Uterus (tissue), 4 donors: ENCODE measurements around the gene PLPP4. TPM values are rescaled to one million over a fixed set of nuclear protein-coding genes. Genes with fewer than 3 reads are reported as not detected.

Experiments used
- DNase-seq, 2 donors: peaks; one replicate each; pipeline ENCODE4 v3.0.0-alpha.2; 2019 to 2020
- H3K27ac ChIP-seq, 2 donors: fragments of 200-600 bp; sonication (generic); 1 replicate in 1 of 2; 2 replicates in 1 of 2; pipeline ENCODE4 v1.5.1; 2016 to 2018
- H3K27me3 ChIP-seq, 2 donors: fragments of 200-600 bp; sonication (generic); one replicate each; pipeline ENCODE4 v1.5.1; 2018 to 2019; ENCODE audit warnings: control low read depth in 1 of 2
- H3K36me3 ChIP-seq, 2 donors: fragments of 200-600 bp; sonication (generic); one replicate each; pipeline ENCODE4 v1.5.1; 2019; ENCODE audit warnings: control low read depth in 1 of 2
- H3K4me1 ChIP-seq, 2 donors: fragments of 200-600 bp; sonication (generic); one replicate each; pipeline ENCODE4 v1.5.1; 2018 to 2019; ENCODE audit warnings: control low read depth in 1 of 2
- H3K4me3 ChIP-seq, 2 donors: fragments of 200-600 bp; sonication (generic); 1 replicate in 1 of 2; 2 replicates in 1 of 2; pipeline ENCODE4 v1.5.1; 2018 to 2019; ENCODE audit warnings: mild to moderate bottlenecking in 1 of 2
- H3K9me3 ChIP-seq, 2 donors: fragments of 200-600 bp; sonication (generic); one replicate each; pipeline ENCODE4 v1.5.1; 2019; ENCODE audit warnings: control low read depth in 1 of 2
- CTCF ChIP-seq, 4 experiments: fragments of 200-600 bp in 2 of 4; fragments of 450-650 bp in 2 of 4; sonication (generic) in 2 of 4; IDR thresholded peaks; one replicate each; pipeline ENCODE4 v1.5.1; 2016 to 2019; ENCODE audit warnings: antibody characterized with exemption in 4 of 4, mild to moderate bottlenecking in 2 of 4, moderate library complexity in 1 of 4
- POLR2A ChIP-seq, 2 donors: fragments of 450-650 bp; IDR thresholded peaks; one replicate each; pipeline ENCODE4 v1.6.1; 2016; ENCODE audit warnings: antibody characterized with exemption in 2 of 2, mild to moderate bottlenecking in 1 of 2, moderate library complexity in 1 of 2
- intact Hi-C: fragments of 100-400 bp; cut with DNase I; formaldehyde crosslinking; loops from one replicate; pipeline ENCODE4 v1.15.1; 2023; ENCODE audit warnings: low total_unique reads
- total RNA-seq, 4 donors: library from RNA; depleted of rRNA in 3 of 4; stranded (reverse); fragments of >200 nt in 3 of 4; gene quantifications; one replicate each; pipeline versions ENCODE4 v1.1.0 to v1.2.4, GENCODE V29; 2014 to 2023
- donor health status: DM: yes; HTN: yes; CAD: no.

Gene PLPP4
- under 1 TPM in 1 of 4 donors, not detected in 3; 0.55 TPM for total RNA-seq

GRCh38 chr10:120456626-120457430 lies at the start of gene PLPP4:
PLPP4 (plus strand) TSS chr10:120457227; CDS start chr10:120457306, 79 bp downstream.
- peak within 1 kb of the TSS; percentile 15 to 38 for H3K4me3 ChIP-seq
- TF ChIP-seq POLR2A (IDR thresholded peaks at IDR 0.05) (no peak), CTCF (IDR thresholded peaks at IDR 0.05) (no peak)
- no peak within 1 kb of the TSS for H3K27ac ChIP-seq
- no peaks in the 10 kb centered on the region for H3K36me3 ChIP-seq
- peaks cover 0 to 11% of the 10 kb centered on the region in 2 donors for H3K27me3 ChIP-seq
- H3K9me3 ChIP-seq, result no peaks in the 10 kb centered on the region
- intact Hi-C loops, result no loop called here
- peaks cover 0 to 7% of the 10 kb centered on the region in 2 donors for H3K4me1 ChIP-seq
- DNase-seq, result peak in 1 of 2 donors; percentile 29

- TF ChIP-seq POLR2A (IDR thresholded peaks at IDR 0.05) (no peak), CTCF (IDR thresholded peaks at IDR 0.05) (no peak)
- H3K4me3 ChIP-seq, result no peak overlapping the region
- no peaks in the 10 kb centered on the region for H3K9me3 ChIP-seq
- no peaks in the 10 kb centered on the region for H3K36me3 ChIP-seq
- H3K27me3 ChIP-seq, result no peaks in the 10 kb centered on the region
- H3K27ac ChIP-seq, result no peak overlapping the region
- intact Hi-C loops, result no loop called here
- H3K4me1 ChIP-seq, result no peaks in the 10 kb centered on the region
- DNase-seq, result no peak
These were observed 47.2 kb upstream of the PLPP4 start for GRCh38 chr10:120409816-120410215.

- H3K4me1 ChIP-seq, result no peaks in the 10 kb centered on the region
- H3K9me3 ChIP-seq, result no peaks in the 10 kb centered on the region
- H3K27ac ChIP-seq, result no peak overlapping the region
- intact Hi-C loops, result no loop called here
- TF ChIP-seq POLR2A (IDR thresholded peaks at IDR 0.05) (no peak), CTCF (IDR thresholded peaks at IDR 0.05) (no peak)
- no peak for DNase-seq
- H3K27me3 ChIP-seq, result no peaks in the 10 kb centered on the region
- H3K4me3 ChIP-seq, result no peak overlapping the region
- no peaks in the 10 kb centered on the region for H3K36me3 ChIP-seq
These were observed 42.1 kb upstream of the PLPP4 start for GRCh38 chr10:120414946-120415345.

GRCh38 chr10:120415709-120416330 lies 41.2 kb upstream of the PLPP4 start:
- intact Hi-C loops, result no loop called here
- H3K36me3 ChIP-seq, result no peaks in the 10 kb centered on the region
- no peaks in the 10 kb centered on the region for H3K9me3 ChIP-seq
- no peaks in the 10 kb centered on the region for H3K27me3 ChIP-seq
- no peaks in the 10 kb centered on the region for H3K4me1 ChIP-seq
- no peak for DNase-seq
- H3K27ac ChIP-seq, result no peak overlapping the region
- H3K4me3 ChIP-seq, result no peak overlapping the region
- TF ChIP-seq CTCF (IDR thresholded peaks at IDR 0.05) (no peak), POLR2A (IDR thresholded peaks at IDR 0.05) (no peak)

GRCh38 chr10:120420421-120420820 lies 36.6 kb upstream of the PLPP4 start:
- H3K4me1 ChIP-seq, result no peaks in the 10 kb centered on the region
- H3K36me3 ChIP-seq, result no peaks in the 10 kb centered on the region
- DNase-seq, result no peak
- H3K9me3 ChIP-seq, result no peaks in the 10 kb centered on the region
- intact Hi-C loops, result no loop called here
- H3K4me3 ChIP-seq, result no peak overlapping the region
- H3K27ac ChIP-seq, result no peak overlapping the region
- TF ChIP-seq CTCF (IDR thresholded peaks at IDR 0.05) (no peak), POLR2A (IDR thresholded peaks at IDR 0.05) (no peak)
- no peaks in the 10 kb centered on the region for H3K27me3 ChIP-seq
